T-cell (primary cell): ENCODE results near the gene EPN1. TPM values are rescaled to one million over a fixed set of nuclear protein-coding genes. Genes with fewer than 3 reads are reported as not detected.
A peak's percentile ranks its signal among the peaks of the same experiment; 100 is the strongest.

ENCODE experiments used
- ATAC-seq, 4 experiments: fragments of 200-7000 bp in 3 of 4; fragments of 150-1000 bp in 1 of 4; cut with Tn5 transposase; replicated peaks in 1 of 4; 1 replicate in 3 of 4; 2 replicates in 1 of 4; pipeline ENCODE4 v1.10.0; 2021; ENCODE audit warnings: moderate library complexity in 3 of 4, mild to moderate bottlenecking in 2 of 4, moderate number of reproducible peaks in 1 of 4
- CTCF ChIA-PET, 2 donors: fragments of 300-600 bp; sonication (Branson Sonifier 250); formaldehyde crosslinking; loops; one replicate each; lab custom pipeline; 2022; ENCODE audit warnings: antibody characterized with exemption in 2 of 2; lab: Charles Lee
- POLR2A ChIA-PET, 2 donors: fragments of 300-600 bp; sonication (Branson Sonifier 250); formaldehyde crosslinking; loops; one replicate each; lab custom pipeline; 2022; ENCODE audit warnings: antibody characterized with exemption in 2 of 2; lab: Charles Lee
- DNase-seq, 35 experiments: peaks; one replicate each; pipeline versions ENCODE4 v3.0.0 to v3.0.0-alpha.2; 2013 to 2023
- H3K27ac ChIP-seq: one replicate; pipeline ENCODE4 v1.5.1; 2013; ENCODE audit warnings: low read length
- H3K27me3 ChIP-seq, 2 experiments: replicated peaks in 1 of 2; 1 replicate in 1 of 2; 2 replicates in 1 of 2; pipeline versions ENCODE4 v1.6.1 to v1.7.0; 2013; ENCODE audit warnings: low read length in 1 of 2, mixed read lengths in 1 of 2; ENCODE audit not compliant: control insufficient read depth in 2 of 2, insufficient read depth in 2 of 2; ENCODE audit errors: extremely low read depth in 1 of 2
- H3K36me3 ChIP-seq, 2 donors: 1 replicate in 1 of 2; 2 replicates in 1 of 2; pipeline versions ENCODE4 v1.6.1 to v1.7.0; 2013; ENCODE audit warnings: low read length in 1 of 2; ENCODE audit not compliant: control insufficient read depth in 2 of 2, insufficient read depth in 1 of 2; ENCODE audit errors: extremely low read depth in 1 of 2
- H3K4me1 ChIP-seq, 2 experiments: 1 replicate in 1 of 2; 2 replicates in 1 of 2; pipeline versions ENCODE4 v1.6.1 to v1.7.0; 2013; ENCODE audit warnings: low read length in 2 of 2, mixed read lengths in 1 of 2; ENCODE audit not compliant: insufficient read depth in 2 of 2, control insufficient read depth in 1 of 2; ENCODE audit errors: extremely low read depth in 1 of 2
- H3K4me3 ChIP-seq, 2 donors: 1 replicate in 1 of 2; 2 replicates in 1 of 2; pipeline versions ENCODE4 v1.5.1 to v1.7.0; 2013; ENCODE audit warnings: mild to moderate bottlenecking in 2 of 2, low read length in 1 of 2, moderate library complexity in 1 of 2; ENCODE audit not compliant: control insufficient read depth in 1 of 2; ENCODE audit errors: extremely low read depth in 1 of 2
- H3K9me3 ChIP-seq: 2 replicates; pipeline ENCODE4 v1.7.0; 2013
- H3K27ac Mint-ChIP-seq, 2 donors: one replicate each; pipeline ENCODE4 v1.8.0; 2020 to 2021; ENCODE audit warnings: mild to moderate bottlenecking in 2 of 2, mixed read lengths in 2 of 2
- H3K27me3 Mint-ChIP-seq, 2 donors: one replicate each; pipeline ENCODE4 v1.8.0; 2021 to 2022; ENCODE audit warnings: mixed read lengths in 2 of 2
- H3K36me3 Mint-ChIP-seq: one replicate; pipeline ENCODE4 v1.8.0; 2021; ENCODE audit warnings: mixed read lengths
- H3K4me1 Mint-ChIP-seq, 3 donors: one replicate each; pipeline ENCODE4 v1.8.0; 2020 to 2022; ENCODE audit warnings: mixed read lengths in 3 of 3, mild to moderate bottlenecking in 1 of 3
- H3K4me3 Mint-ChIP-seq, 3 donors: one replicate each; pipeline ENCODE4 v1.8.0; 2020 to 2022; ENCODE audit warnings: mild to moderate bottlenecking in 3 of 3, mixed read lengths in 3 of 3, moderate library complexity in 3 of 3
- H3K9me3 Mint-ChIP-seq, 3 donors: one replicate each; pipeline ENCODE4 v1.8.0; 2020 to 2022; ENCODE audit warnings: mixed read lengths in 3 of 3
- WGBS: methylation state at CpG from one replicate; pipeline ENCODE4 v1.1.5; 2013; ENCODE audit warnings: missing lambda C conversion rate; ENCODE audit not compliant: insufficient coverage; 5-methylcytosine and 5-hydroxymethylcytosine counted together
- total RNA-seq, 35 experiments: library from RNA in 6 of 35; stranded (reverse) in 6 of 35; fragments of 120-200 nt in 1 of 35; gene quantifications; one replicate each; pipeline versions ENCODE4 v1.2.1 to v1.2.4 and lab custom pipeline; 2013 to 2026

The EPN1 gene
- total RNA-seq, 5 donors from 2014 or later (not counting 1 experiment from before 2014, with no cell fraction given) = 32.6 to 75.2 (median 60.6) TPM

- POLR2A ChIA-PET = no interaction called here
Measured at GRCh38 chr19:55648585-55649267, 26.3 kb upstream of the EPN1 start.

GRCh38 chr19:55649268-55650125 lies 25.5 kb upstream of the EPN1 start:
- ATAC-seq (no peak), DNase-seq (no peak)
- Histone ChIP-seq H3K9me3 (no peaks in the 10 kb centered on the region), H3K27me3 (peaks cover 0 to 11% of the 10 kb centered on the region in 2 experiments), H3K4me1 (peaks cover 8 to 45% of the 10 kb centered on the region in 2 experiments), H3K4me3 (no peak overlapping the region), H3K36me3 (peaks cover 10% of the 10 kb centered on the region in 2 donors), H3K27ac (no peak overlapping the region)
- Mint-ChIP-seq H3K9me3 (no peaks in the 10 kb centered on the region), H3K36me3 (peaks cover 4% of the 10 kb centered on the region), H3K27ac (peak overlapping the region; percentile 46 to 74), H3K27me3 (no peaks in the 10 kb centered on the region), H3K4me3 (peak overlapping the region; percentile 59 to 82 (median 74)), H3K4me1 (peaks cover 35 to 42% (median 36%) of the 10 kb centered on the region in 3 donors)
- CTCF ChIA-PET = interaction anchor here in 1 of 2 donors (1.0 kb wide), 1 partner anchor 17 kb away, joined by 4 read pairs; no protein-coding TSS in a partner anchor
- POLR2A ChIA-PET = no interaction called here
- WGBS = 89% methylated on average over 17 of the region's 17 CpGs

More at GRCh38 chr19:55648585-55649267, 26.3 kb upstream of the EPN1 start:
- DNase-seq (no peak), ATAC-seq (no peak)
- Histone ChIP-seq H3K27me3 (peaks cover 0 to 11% of the 10 kb centered on the region in 2 experiments), H3K9me3 (no peaks in the 10 kb centered on the region), H3K27ac (no peak overlapping the region), H3K4me1 (peaks cover 14 to 53% of the 10 kb centered on the region in 2 experiments), H3K4me3 (peak overlapping the region; percentile 63 to 75), H3K36me3 (peaks cover 10 to 11% of the 10 kb centered on the region in 2 donors)
- H3K36me3 Mint-ChIP-seq = peaks cover 4% of the 10 kb centered on the region
- peak overlapping the region; percentile 23 to 28 for H3K27ac Mint-ChIP-seq
- no peaks in the 10 kb centered on the region for H3K27me3 Mint-ChIP-seq
- H3K4me1 Mint-ChIP-seq = peaks cover 42 to 49% (median 43%) of the 10 kb centered on the region in 3 donors
- peak overlapping the region; percentile 66 to 82 (median 74) for H3K4me3 Mint-ChIP-seq
- H3K9me3 Mint-ChIP-seq = no peaks in the 10 kb centered on the region
- 45% methylated on average over 13 of the region's 25 CpGs for WGBS
- CTCF ChIA-PET = interaction anchor here in 1 of 2 donors (1.5 kb wide), 1 partner anchor 63 kb away, joined by 3 read pairs; no protein-coding TSS in a partner anchor

DNA sequence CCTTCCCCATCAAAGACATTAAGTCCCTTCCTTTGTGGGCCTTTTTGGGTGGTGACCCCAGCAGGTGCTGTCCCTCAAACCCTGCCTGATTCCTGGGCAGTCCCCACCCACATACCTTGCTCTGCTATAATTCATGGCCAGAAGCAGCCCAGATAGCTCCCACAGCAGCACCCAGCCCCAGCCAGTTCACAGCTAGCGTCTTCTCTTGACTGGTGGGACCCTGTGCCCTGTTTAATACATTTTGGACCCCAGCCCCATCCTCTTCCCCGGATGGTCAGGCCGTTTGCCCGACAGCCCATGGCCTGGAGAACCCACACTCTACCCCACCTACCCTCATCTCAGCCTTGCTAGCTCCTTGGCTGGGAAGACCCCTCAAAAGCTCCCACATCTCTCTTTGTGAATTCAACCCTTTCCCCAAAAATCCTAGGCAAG lies 24.9 kb upstream of the EPN1 start:
- H3K27ac ChIP-seq = no peak overlapping the region
- ATAC-seq (no peak), DNase-seq (no peak)
- H3K27ac Mint-ChIP-seq = peak overlapping the region in 1 of 2 donors; percentile 24
- no peaks in the 10 kb centered on the region for H3K27me3 Mint-ChIP-seq
- H3K9me3 ChIP-seq = no peaks in the 10 kb centered on the region
- H3K4me1 Mint-ChIP-seq = peaks cover 34 to 40% (median 35%) of the 10 kb centered on the region in 3 donors
- H3K36me3 Mint-ChIP-seq = peaks cover 4% of the 10 kb centered on the region
- H3K4me3 ChIP-seq = no peak overlapping the region
- H3K36me3 ChIP-seq = peaks cover 4% of the 10 kb centered on the region in 2 donors
- no peaks in the 10 kb centered on the region for H3K9me3 Mint-ChIP-seq
- peaks cover 0 to 11% of the 10 kb centered on the region in 2 experiments for H3K27me3 ChIP-seq
- H3K4me1 ChIP-seq = peaks cover 4 to 38% of the 10 kb centered on the region in 2 experiments
- peak overlapping the region; percentile 41 to 82 (median 47) for H3K4me3 Mint-ChIP-seq
- ChIA-PET POLR2A (no interaction called here), CTCF (interaction anchor here in 1 of 2 donors (1.0 kb wide), 1 partner anchor 17 kb away, joined by 4 read pairs; no protein-coding TSS in a partner anchor)
- 81% methylated on average over 4 of the region's 4 CpGs for WGBS

DNA sequence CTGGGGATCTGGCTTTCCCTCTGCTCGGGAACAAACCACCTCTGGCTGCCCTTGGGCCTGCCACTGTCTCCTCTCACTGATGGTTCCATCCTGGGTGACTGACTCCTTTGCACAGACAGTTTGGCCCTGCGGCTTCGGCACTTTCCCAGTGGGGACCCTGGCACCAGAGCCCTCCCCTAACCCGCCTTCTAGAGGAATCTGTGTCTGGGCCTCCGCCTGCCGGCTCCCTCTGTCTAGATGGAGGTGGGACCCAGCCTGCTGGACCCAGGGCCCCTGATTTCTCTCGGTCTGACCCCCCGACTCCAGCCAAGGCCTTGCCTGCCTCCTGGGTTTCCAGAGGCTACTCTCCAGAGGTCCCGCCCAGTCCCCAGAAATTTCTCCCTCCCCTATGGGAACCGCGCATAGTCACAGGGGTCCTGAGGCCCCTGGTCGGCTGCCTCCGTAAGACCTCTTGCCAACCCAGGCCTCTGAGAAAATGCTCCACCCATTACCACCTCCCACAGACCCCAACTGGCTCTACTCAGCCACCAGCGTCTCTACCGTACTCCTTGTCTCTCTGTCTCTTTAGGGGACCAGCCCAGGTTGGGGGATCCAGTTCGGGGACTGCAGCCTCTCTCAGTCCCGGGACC lies 24.3 kb upstream of the EPN1 start:
- 97% methylated on average over 11 of the region's 17 CpGs for WGBS
- ATAC-seq = no peak
- no peak for DNase-seq
- Histone ChIP-seq H3K27me3 (peaks cover 0 to 11% of the 10 kb centered on the region in 2 experiments), H3K4me3 (no peak overlapping the region), H3K27ac (no peak overlapping the region), H3K36me3 (no peaks in the 10 kb centered on the region), H3K9me3 (no peaks in the 10 kb centered on the region), H3K4me1 (peaks cover 2 to 39% of the 10 kb centered on the region in 2 experiments)
- Mint-ChIP-seq H3K4me1 (peaks cover 31 to 37% (median 37%) of the 10 kb centered on the region in 3 donors), H3K27me3 (no peaks in the 10 kb centered on the region), H3K4me3 (peak overlapping the region in 2 of 3 donors; percentile 47 to 82), H3K36me3 (no peaks in the 10 kb centered on the region), H3K9me3 (no peaks in the 10 kb centered on the region), H3K27ac (peak overlapping the region in 1 of 2 donors; percentile 24)
- ChIA-PET POLR2A (no interaction called here), CTCF (interaction anchor here in 1 of 2 donors (1.0 kb wide), 1 partner anchor 18 kb away, joined by 4 read pairs; no protein-coding TSS in a partner anchor)

- no peaks in the 10 kb centered on the region for H3K9me3 ChIP-seq
- DNase-seq (no peak), ATAC-seq (no peak)
- Mint-ChIP-seq H3K4me3 (peak overlapping the region in 1 of 3 donors; percentile 82), H3K27ac (no peak overlapping the region), H3K4me1 (peaks cover 35 to 42% (median 42%) of the 10 kb centered on the region in 3 donors), H3K9me3 (no peaks in the 10 kb centered on the region), H3K27me3 (no peaks in the 10 kb centered on the region), H3K36me3 (peaks cover 4% of the 10 kb centered on the region)
- 100% methylated on average over 4 of the region's 18 CpGs for WGBS
- H3K27ac ChIP-seq = no peak overlapping the region
- no peaks in the 10 kb centered on the region for H3K36me3 ChIP-seq
- H3K4me3 ChIP-seq = no peak overlapping the region
- H3K4me1 ChIP-seq = peaks cover 4 to 45% of the 10 kb centered on the region in 2 experiments
- POLR2A ChIA-PET = no interaction called here
- H3K27me3 ChIP-seq = peaks cover 0 to 11% of the 10 kb centered on the region in 2 experiments
- CTCF ChIA-PET = no interaction called here
Measured at GRCh38 chr19:55651236-55651635, 23.8 kb upstream of the EPN1 start.
